Glutamatergic neuron (in vitro differentiated cells): ENCODE results near the gene SNTA1. TPM values are rescaled to one million over a fixed set of nuclear protein-coding genes. Genes with fewer than 3 reads are reported as not detected.
"Not testable (repeated sequence)": the region's sequence is repeated elsewhere in the genome, so short reads cannot be mapped to it uniquely, and the experiment has no call there.

Experiments
- DNase-seq: peaks from one replicate; pipeline ENCODE4 v3.0.0; 2022
- H3K27ac Mint-ChIP-seq: one replicate; pipeline ENCODE4 v1.8.0; 2020; ENCODE audit warnings: mild to moderate bottlenecking, mixed read lengths, inconsistent platforms; ENCODE audit not compliant: unreplicated experiment
- H3K27me3 Mint-ChIP-seq: one replicate; pipeline ENCODE4 v1.8.0; 2020; ENCODE audit warnings: mild to moderate bottlenecking, moderate library complexity, mixed read lengths, inconsistent platforms; ENCODE audit not compliant: unreplicated experiment
- H3K36me3 Mint-ChIP-seq: one replicate; pipeline ENCODE4 v1.8.0; 2020; ENCODE audit warnings: mild to moderate bottlenecking, mixed read lengths, inconsistent platforms; ENCODE audit not compliant: unreplicated experiment
- H3K4me1 Mint-ChIP-seq: one replicate; pipeline ENCODE4 v1.8.0; 2020; ENCODE audit warnings: mild to moderate bottlenecking, low read depth, mixed read lengths, inconsistent platforms; ENCODE audit not compliant: unreplicated experiment
- H3K4me3 Mint-ChIP-seq: one replicate; pipeline ENCODE4 v1.8.0; 2020; ENCODE audit warnings: mild to moderate bottlenecking, mixed read lengths, inconsistent platforms; ENCODE audit not compliant: unreplicated experiment
- H3K9me3 Mint-ChIP-seq: one replicate; pipeline ENCODE4 v1.8.0; 2020; ENCODE audit warnings: mild to moderate bottlenecking, moderate library complexity, mixed read lengths, inconsistent platforms; ENCODE audit not compliant: unreplicated experiment
- CTCF ChIP-seq: fragments of 200-600 bp; sonication (generic); IDR thresholded peaks from one replicate; pipeline ENCODE4 v1.5.0; 2021; ENCODE audit not compliant: partially characterized antibody, unreplicated experiment
- long read RNA-seq: library from polyadenylated mRNA; unstranded; transcript quantifications from one replicate; pipeline ENCODE4 v2.0.0, GENCODE V29; 2020; ENCODE audit not compliant: unreplicated experiment
- total RNA-seq: library from RNA; stranded (reverse); fragmentation: NEBNext Ultra II Directional; extraction: Animal tissue kit (Norgen Biotek cat#: 25700); gene quantifications from one replicate; pipeline ENCODE4 v1.2.1, GENCODE V29; 2021; ENCODE audit not compliant: unreplicated experiment

SNTA1 gene
- total RNA-seq = 4.5 TPM
- long read RNA-seq = 0 reads

- peaks cover 2% of the 10 kb centered on the region for H3K9me3 Mint-ChIP-seq
- H3K27ac Mint-ChIP-seq = peak within 1 kb of the TSS; percentile 48
- DNase-seq = peak; percentile 91
- H3K27me3 Mint-ChIP-seq = peaks cover 5% of the 10 kb centered on the region
- peak within 1 kb of the TSS; percentile 87 for H3K4me3 Mint-ChIP-seq
- H3K36me3 Mint-ChIP-seq = peaks cover 4% of the 10 kb centered on the region
- TF ChIP-seq CTCF = no peak
- peaks cover 4% of the 10 kb centered on the region for H3K4me1 Mint-ChIP-seq
These were observed at the start of gene SNTA1 for GRCh38 chr20:33443512-33444239. SNTA1 (minus strand) TSS chr20:33443763; CDS start chr20:33443620, 143 bp downstream.

GRCh38 chr20:33490934-33491656, 47.5 kb upstream of the SNTA1 start:
- DNase-seq = no peak
- Mint-ChIP-seq H3K27ac (peak overlapping the region; percentile 46), H3K27me3 (no peaks in the 10 kb centered on the region), H3K9me3 (peaks cover 3% of the 10 kb centered on the region), H3K36me3 (no peaks in the 10 kb centered on the region), H3K4me3 (peak overlapping the region; percentile 94), H3K4me1 (peaks cover 8% of the 10 kb centered on the region)
- TF ChIP-seq CTCF = no peak

- peak within 1 kb of the TSS; percentile 94 for H3K4me3 Mint-ChIP-seq
- no peaks in the 10 kb centered on the region for H3K36me3 Mint-ChIP-seq
- no peak for DNase-seq
- H3K27me3 Mint-ChIP-seq = no peaks in the 10 kb centered on the region
- TF ChIP-seq CTCF = no peak
- peaks cover 3% of the 10 kb centered on the region for H3K9me3 Mint-ChIP-seq
- H3K27ac Mint-ChIP-seq = peak within 1 kb of the TSS; percentile 46
- H3K4me1 Mint-ChIP-seq = peaks cover 4% of the 10 kb centered on the region
These were observed 46.7 kb upstream of the SNTA1 start, which contains the start of gene CBFA2T2 for GRCh38 chr20:33490023-33490933. CBFA2T2 (plus strand) TSS chr20:33490096; CDS start chr20:33490268, 172 bp downstream.

- no peak overlapping the region for H3K27ac Mint-ChIP-seq
- no peak for TF ChIP-seq CTCF
- H3K27me3 Mint-ChIP-seq = no peaks in the 10 kb centered on the region
- peaks cover 4% of the 10 kb centered on the region for H3K4me1 Mint-ChIP-seq
- peak overlapping the region; percentile 34 for H3K4me3 Mint-ChIP-seq
- peak; percentile 98 for DNase-seq
- H3K36me3 Mint-ChIP-seq = no peaks in the 10 kb centered on the region
- peaks cover 3% of the 10 kb centered on the region for H3K9me3 Mint-ChIP-seq
These were observed 46.0 kb upstream of the SNTA1 start for GRCh38 chr20:33489495-33490022.

GRCh38 chr20:33488661-33489494, 45.3 kb upstream of the SNTA1 start:
- not testable (repeated sequence) for H3K4me3 Mint-ChIP-seq, H3K4me1 Mint-ChIP-seq, H3K27ac Mint-ChIP-seq, DNase-seq, H3K9me3 Mint-ChIP-seq, H3K27me3 Mint-ChIP-seq, H3K36me3 Mint-ChIP-seq
